GM19397 (cell line): ENCODE data around the gene B3GALT5.

Source experiments
- ATAC-seq: cut with Tn5 transposase; IDR thresholded peaks from one replicate; pipeline ENCODE4 v1.9.1; 2021; ENCODE audit warnings: mild to moderate bottlenecking, moderate library complexity; ENCODE audit not compliant: unreplicated experiment

Gene B3GALT5

GRCh38 chr21:39663742-39664492 lies 51.2 kb downstream of the B3GALT5 start:
- ATAC-seq: no peak

DNA sequence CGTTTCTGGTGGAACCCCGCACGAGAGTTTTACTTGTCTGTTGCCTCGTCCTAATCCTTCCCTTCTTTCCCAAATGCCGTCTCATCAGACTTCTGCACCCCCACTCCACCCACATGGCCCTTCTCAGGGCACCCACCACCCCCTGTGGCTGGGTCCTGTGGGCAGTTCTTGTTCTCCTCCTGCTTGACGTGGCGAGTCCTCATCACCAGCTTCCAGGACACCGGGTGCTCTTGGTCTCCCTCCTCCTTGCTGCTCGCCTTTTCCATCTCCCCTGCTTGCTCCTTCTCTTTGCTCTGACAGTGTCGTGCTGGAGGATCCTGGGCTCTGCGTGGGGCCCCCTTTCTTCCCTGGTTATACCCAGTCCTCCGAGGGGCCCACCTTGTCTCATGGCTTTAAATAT lies 51.8 kb downstream of the B3GALT5 start:
- ATAC-seq: no peak

DNA sequence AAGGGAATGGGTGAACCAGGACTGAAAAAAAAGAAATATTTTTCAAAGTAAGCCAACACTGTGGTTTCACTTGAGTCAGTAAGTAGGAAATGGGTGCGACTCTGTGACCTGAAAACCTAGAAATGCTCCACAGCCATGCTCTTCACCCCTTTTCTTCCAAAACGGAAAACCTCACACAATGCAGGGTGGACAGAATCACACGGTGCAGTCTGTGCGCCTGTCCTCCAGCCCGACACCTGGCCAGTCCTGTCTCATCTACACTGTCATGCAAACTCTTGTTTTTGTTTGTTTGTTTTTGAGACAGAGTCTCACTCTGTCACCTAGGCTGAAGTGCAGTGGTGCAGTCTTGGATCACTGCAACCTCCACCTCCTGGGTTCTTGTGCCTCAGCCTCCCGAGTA lies 53.3 kb downstream of the B3GALT5 start:
- ATAC-seq: no peak

GRCh38 chr21:39666681-39667315 lies 54.1 kb downstream of the B3GALT5 start:
- ATAC-seq: no peak

DNA sequence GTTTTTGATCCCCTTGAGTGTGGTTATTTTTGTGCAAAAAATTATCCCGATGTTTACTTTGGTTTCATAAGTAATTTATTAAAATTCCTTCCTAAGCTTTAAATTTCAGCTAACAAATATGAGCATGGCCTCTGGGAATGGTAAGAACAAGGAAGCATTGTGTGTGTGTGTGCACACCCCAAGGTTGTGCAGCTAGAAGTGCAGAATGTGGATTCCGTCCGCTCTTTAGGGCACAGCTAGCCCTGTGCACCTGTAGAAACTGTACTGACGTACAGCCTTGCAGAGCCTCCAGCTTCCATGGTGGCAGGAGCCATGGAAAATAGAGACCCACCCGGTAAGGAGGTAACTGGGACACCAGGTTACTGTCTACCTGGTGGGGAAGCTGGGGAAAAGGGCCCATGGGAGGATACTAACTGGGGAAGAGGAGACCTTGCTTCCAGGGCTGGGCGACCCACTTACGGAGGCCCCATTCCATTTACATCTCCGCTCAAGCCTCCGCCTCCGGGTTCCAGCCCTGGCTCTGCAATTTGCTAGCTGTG lies 54.7 kb downstream of the B3GALT5 start:
- ATAC-seq: no peak

DNA sequence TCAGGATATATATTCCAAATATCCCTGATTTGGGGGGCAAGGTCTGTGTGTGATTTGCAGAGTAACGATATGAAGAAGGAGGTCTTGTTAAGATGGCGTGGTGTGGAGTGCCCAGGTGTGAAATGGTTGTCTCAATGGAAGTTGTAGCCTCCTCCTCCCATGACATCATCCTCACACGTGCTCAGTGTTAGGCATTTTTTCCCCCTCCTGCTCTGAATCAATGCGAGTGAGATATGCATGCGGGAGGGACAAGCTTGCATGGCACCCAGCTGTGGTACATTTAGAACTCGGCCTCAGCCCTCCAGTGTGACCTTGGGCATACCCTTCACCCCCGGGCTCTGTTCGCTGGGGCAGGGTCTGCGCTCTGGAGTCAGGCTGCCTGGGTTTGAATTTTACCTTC lies 55.6 kb downstream of the B3GALT5 start:
- ATAC-seq: no peak

DNA sequence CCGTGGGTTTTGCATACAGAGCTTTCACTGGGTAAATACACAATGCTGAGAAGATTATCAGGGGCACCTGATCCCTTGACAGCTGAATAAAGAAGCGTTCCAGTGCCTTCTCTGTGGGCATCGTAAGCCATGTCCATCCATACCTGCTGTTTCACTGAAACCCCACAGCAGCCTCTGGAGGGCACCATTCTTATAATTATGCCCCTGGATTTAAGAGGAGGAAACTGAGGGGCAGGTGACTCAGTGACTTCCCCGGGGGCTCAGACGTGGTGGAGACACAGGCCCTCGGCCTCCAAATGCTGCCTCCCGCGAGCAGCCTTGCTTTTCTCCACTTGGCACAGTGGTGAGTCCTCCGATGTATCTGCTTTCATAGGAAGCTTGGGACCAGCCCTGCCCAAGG lies 56.7 kb downstream of the B3GALT5 start:
- no peak for ATAC-seq

- no peak for ATAC-seq
These were observed 57.4 kb downstream of the B3GALT5 start for GRCh38 chr21:39669976-39670661.

GRCh38 chr21:39670701-39671100 lies 58.0 kb downstream of the B3GALT5 start:
- no peak for ATAC-seq

- no peak for ATAC-seq
These were observed 59.2 kb downstream of the B3GALT5 start for GRCh38 chr21:39671986-39672385.

DNA sequence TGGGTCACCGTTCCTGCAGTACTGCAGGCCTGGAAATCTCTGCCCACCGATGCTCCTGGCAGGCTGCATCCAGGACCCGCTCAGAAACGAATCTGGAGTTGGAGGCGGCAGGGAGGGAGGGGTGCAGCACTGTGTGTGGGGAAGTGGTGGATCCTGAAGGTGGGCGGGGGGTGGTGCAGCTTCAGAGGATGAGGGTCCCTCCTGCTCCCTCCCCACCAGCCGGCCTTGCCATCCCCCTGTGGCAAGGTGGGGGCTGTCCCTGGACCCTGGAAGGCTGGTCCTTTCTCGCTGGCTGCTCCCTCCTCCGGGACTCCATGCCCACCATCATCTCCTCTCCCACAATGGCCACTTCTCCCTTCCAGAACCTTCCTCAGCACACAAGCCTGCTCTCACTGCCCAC lies 60.4 kb downstream of the B3GALT5 start:
- ATAC-seq: no peak

DNA sequence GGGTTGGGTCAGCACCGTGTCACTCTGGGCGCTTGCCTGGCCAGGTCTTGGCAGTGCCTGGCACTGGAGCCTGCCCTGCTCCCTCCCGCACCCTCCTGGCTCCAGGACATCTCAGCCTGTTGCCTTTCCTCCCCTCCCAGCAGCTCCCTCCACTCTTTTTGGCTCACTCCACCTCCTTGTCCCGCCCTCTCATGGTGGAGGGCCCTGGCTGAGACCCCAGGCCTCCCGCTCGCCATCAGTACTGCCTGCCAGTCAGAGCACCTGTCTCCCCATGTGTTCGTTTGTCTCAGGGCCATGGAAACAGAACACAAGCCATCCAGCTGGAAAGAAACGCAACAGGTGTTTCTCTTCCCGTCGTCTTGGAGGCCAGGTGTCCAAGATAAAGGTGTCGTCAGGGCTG lies 61.0 kb downstream of the B3GALT5 start:
- no peak for ATAC-seq

- ATAC-seq: no peak
These were observed 62.1 kb downstream of the B3GALT5 start for GRCh38 chr21:39674801-39675200.

DNA sequence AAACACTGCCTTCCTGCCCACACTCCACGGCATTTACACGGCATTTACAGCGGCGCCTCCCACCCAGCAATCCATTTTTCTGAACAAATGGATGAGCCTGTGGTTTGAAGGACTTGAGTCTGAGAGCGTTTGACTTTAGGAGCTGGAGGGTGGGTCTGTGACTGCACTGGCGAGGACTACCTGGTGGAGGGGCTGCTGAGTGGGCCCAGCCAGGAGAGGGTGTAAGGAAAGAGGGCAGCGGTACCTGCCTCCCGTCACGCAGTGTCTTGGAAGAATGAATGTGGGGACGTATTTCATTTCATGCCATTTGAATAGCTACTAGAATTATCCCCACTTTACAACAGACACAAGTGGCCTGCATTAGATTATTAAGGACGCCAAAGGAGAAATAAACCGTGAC lies 62.9 kb downstream of the B3GALT5 start:
- ATAC-seq: no peak

- no peak for ATAC-seq
These were observed 63.4 kb downstream of the B3GALT5 start for GRCh38 chr21:39675993-39676661.

GRCh38 chr21:39680216-39680615 lies 67.5 kb downstream of the B3GALT5 start:
- no peak for ATAC-seq

GRCh38 chr21:39681257-39681656 lies 68.5 kb downstream of the B3GALT5 start:
- ATAC-seq: no peak

DNA sequence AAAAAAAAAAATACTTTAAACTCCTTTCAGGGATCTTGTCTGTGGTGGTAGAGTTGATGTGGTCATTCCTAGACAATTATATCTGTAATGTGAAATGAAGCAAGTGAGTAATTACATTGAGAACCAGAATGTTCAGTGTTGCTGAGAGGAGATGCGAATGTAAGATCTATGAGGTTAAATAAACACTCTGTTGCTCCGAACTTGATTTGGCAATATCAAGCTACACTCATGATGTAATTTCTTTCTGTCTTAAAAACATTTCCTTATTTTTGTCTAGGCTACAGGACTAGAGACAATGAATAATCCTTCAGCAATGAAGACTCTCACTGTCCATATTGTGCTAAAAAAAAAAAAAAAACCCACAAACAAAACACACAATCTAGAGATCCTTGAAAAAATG lies 69.1 kb downstream of the B3GALT5 start:
- ATAC-seq: no peak

DNA sequence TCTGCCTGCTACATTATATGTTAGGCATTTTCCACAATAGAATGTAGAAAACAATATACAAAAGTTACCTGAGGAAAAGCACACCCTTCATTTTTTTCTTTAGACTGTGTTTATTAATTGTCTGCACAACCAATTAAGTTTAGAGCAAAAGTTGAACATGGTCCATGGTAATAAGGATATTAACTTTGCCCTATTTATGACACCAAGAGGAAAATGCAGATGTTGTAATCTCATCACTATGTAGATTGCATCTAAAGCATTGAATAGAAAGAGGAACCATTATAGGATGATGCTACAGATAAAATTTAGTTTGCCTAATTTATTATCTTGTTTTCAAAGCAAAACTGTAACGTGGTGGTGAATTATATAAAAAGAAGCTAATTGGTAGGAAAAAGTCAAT lies 72.5 kb downstream of the B3GALT5 start:
- ATAC-seq: no peak

DNA sequence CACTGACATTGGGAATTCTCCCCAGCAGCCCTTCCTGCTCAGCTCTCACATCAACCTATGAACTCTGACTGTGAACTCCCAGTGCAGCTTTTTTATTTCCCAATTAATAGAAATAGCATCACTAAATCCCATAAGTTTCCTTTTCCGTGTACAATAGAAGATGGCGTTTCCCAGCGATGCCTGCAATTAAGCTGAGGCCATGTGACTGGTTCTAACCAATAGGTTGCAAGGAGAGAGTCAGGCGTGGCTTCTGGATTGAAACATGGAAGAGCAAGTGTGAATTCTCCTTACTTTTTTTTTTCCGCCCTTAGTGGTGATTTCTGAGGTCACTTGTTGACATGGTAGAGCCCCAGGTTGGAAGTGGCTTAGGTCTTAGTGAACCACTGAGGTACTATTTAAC lies 73.3 kb downstream of the B3GALT5 start:
- ATAC-seq: no peak
